Effector CD8-positive, alpha-beta T cell (primary cell): ENCODE measurements around the gene MC3R.
"Not testable (repeated sequence)": the region's sequence is repeated elsewhere in the genome, so short reads cannot be mapped to it uniquely, and the experiment has no call there.

Experiments
- DNase-seq: peaks from one replicate; lab custom pipeline; 2025; lab: John Stamatoyannopoulos, UW
- total RNA-seq, 4 experiments: gene quantifications; one replicate each; lab custom pipeline; 2026; lab: John Stamatoyannopoulos, UW

Gene MC3R
- total RNA-seq: 0 reads per million in 4 experiments

GRCh38 chr20:56247954-56248782 is at the start of gene MC3R:
Gene MC3R (plus strand): TSS chr20:56248732. CDS start chr20:56248844, 112 bp downstream.
- DNase-seq: no peak

- DNase-seq: no peak
Observed at GRCh38 chr20:56200456-56200855, 48.1 kb upstream of the MC3R start.

- no peak for DNase-seq
Observed at GRCh38 chr20:56202493-56203077, 45.9 kb upstream of the MC3R start.

GRCh38 chr20:56204206-56204605 is 44.3 kb upstream of the MC3R start:
- DNase-seq: no peak

- DNase-seq: no peak
Observed at GRCh38 chr20:56205346-56205745, 43.2 kb upstream of the MC3R start.

GRCh38 chr20:56207656-56208055 is 40.9 kb upstream of the MC3R start:
- no peak for DNase-seq

GRCh38 chr20:56208121-56208520 is 40.4 kb upstream of the MC3R start:
- DNase-seq: no peak

GRCh38 chr20:56211051-56211450 is 37.5 kb upstream of the MC3R start:
- DNase-seq: no peak

GRCh38 chr20:56212091-56212490 is 36.4 kb upstream of the MC3R start:
- no peak for DNase-seq

- DNase-seq: no peak
Observed at GRCh38 chr20:56213321-56213720, 35.2 kb upstream of the MC3R start.

GRCh38 chr20:56215115-56215514 is 33.4 kb upstream of the MC3R start:
- DNase-seq: no peak

- no peak for DNase-seq
Observed at GRCh38 chr20:56217829-56218228, 30.7 kb upstream of the MC3R start.

- DNase-seq: not testable (repeated sequence)
Observed at GRCh38 chr20:56221186-56221585, 27.3 kb upstream of the MC3R start.

GRCh38 chr20:56222201-56222600 is 26.3 kb upstream of the MC3R start:
- DNase-seq: no peak

GRCh38 chr20:56222945-56223344 is 25.6 kb upstream of the MC3R start:
- DNase-seq: no peak

GRCh38 chr20:56223352-56223751 is 25.2 kb upstream of the MC3R start:
- no peak for DNase-seq

- no peak for DNase-seq
Observed at GRCh38 chr20:56228021-56228420, 20.5 kb upstream of the MC3R start.

GRCh38 chr20:56229812-56230211 is 18.7 kb upstream of the MC3R start:
- DNase-seq: no peak

- DNase-seq: no peak
Observed at GRCh38 chr20:56234110-56234509, 14.4 kb upstream of the MC3R start.

- DNase-seq: no peak
Observed at GRCh38 chr20:56237335-56237734, 11.2 kb upstream of the MC3R start.

GRCh38 chr20:56244259-56244658 is 4.3 kb upstream of the MC3R start:
- no peak for DNase-seq

- DNase-seq: no peak
Observed at GRCh38 chr20:56245761-56246160, 2.8 kb upstream of the MC3R start.

- DNase-seq: no peak
Observed at GRCh38 chr20:56249244-56249955, 868 bp downstream of the MC3R start.
